ENCODE data around the gene CUL3. TPM values are rescaled to one million over a fixed set of nuclear protein-coding genes. Genes with fewer than 3 reads are reported as not detected.
A peak's percentile ranks its signal among the peaks of the same experiment; 100 is the strongest.
"Not testable (repeated sequence)": the region's sequence is repeated elsewhere in the genome, so short reads cannot be mapped to it uniquely, and the experiment has no call there.

The CUL3 gene
- polyA plus RNA-seq, 3 donors: 12.3 to 28.7 (median 12.9) TPM

- TF ChIP-seq CTCF (IDR thresholded peaks at IDR 0.05): no peak
- Histone ChIP-seq H3K27ac (ENCODE audit: low read depth in 1 of 2, low read length in 2 of 2) (peak overlapping the region in 1 of 2 donors; percentile 60), H3K36me3 (replicated peaks in 1 of 2; ENCODE audit: control insufficient read depth in 1 of 2, insufficient read depth in 2 of 2, low read length in 2 of 2) (peaks cover 0 to 8% of the 10 kb centered on the region in 2 donors), H3K4me1 (ENCODE audit: control insufficient read depth in 1 of 2, insufficient read depth in 2 of 2, low read length in 2 of 2) (peaks cover 21 to 46% of the 10 kb centered on the region in 2 donors), H3K9ac (ENCODE audit: insufficient read depth, low read length, poor library complexity, severe bottlenecking) (no peak overlapping the region), H3K79me2 (ENCODE audit: insufficient read depth, low read length) (peaks cover 100% of the 10 kb centered on the region), H3K27me3 (ENCODE audit: control insufficient read depth in 2 of 2, insufficient read depth in 2 of 2, low read length in 2 of 2) (no peaks in the 10 kb centered on the region), H3K9me3 (replicated peaks in 1 of 2; ENCODE audit: control insufficient read depth in 1 of 2, insufficient read depth in 1 of 2, low read length in 2 of 2) (no peaks in the 10 kb centered on the region), H2AFZ (ENCODE audit: insufficient read depth, low read depth, low read length, poor library complexity, severe bottlenecking) (no peak overlapping the region), H3K4me3 (replicated peaks in 1 of 3; ENCODE audit: low read depth in 2 of 3, low read length in 3 of 3) (peak overlapping the region in 2 of 3 experiments; percentile 16 to 20), H3K4me2 (replicated peaks; ENCODE audit: extremely low read depth, low read length, poor library complexity, severe bottlenecking) (peak overlapping the region; percentile 31), H4K20me1 (ENCODE audit: insufficient read depth, low read length) (peaks cover 99% of the 10 kb centered on the region)
- H3K27ac Mint-ChIP-seq: peak overlapping the region; percentile 42 to 82 (median 55)
- H3K27me3 Mint-ChIP-seq (ENCODE audit: low read depth in 3 of 3): no peaks in the 10 kb centered on the region
- peaks cover 8 to 20% of the 10 kb centered on the region in 2 donors for H3K36me3 Mint-ChIP-seq
- H3K9me3 Mint-ChIP-seq: no peaks in the 10 kb centered on the region
- H3K4me3 Mint-ChIP-seq: peak overlapping the region in 1 of 2 donors; percentile 18
- WGBS (ENCODE audit: insufficient coverage): 72% methylated on average over 2 of the region's 6 CpGs
- intact Hi-C loops (cut with micrococcal nuclease): no loop called here
- peak; percentile 5 to 21 (median 8) for DNase-seq
- H3K4me1 Mint-ChIP-seq: peaks cover 58% of the 10 kb centered on the region
Observed at GRCh38 chr2:224523626-224524577, 61.3 kb downstream of the CUL3 start.

- intact Hi-C loops (cut with micrococcal nuclease): not testable (repeated sequence)
- WGBS (ENCODE audit: insufficient coverage): 100% methylated on average over 1 of the region's 10 CpGs
Observed at GRCh38 chr2:224522483-224522882, 62.7 kb downstream of the CUL3 start.

More at GRCh38 chr2:224522483-224522882, 62.7 kb downstream of the CUL3 start:
- peak overlapping the region in 2 of 7 donors; percentile 37 to 56 for H3K27ac Mint-ChIP-seq
- not testable (repeated sequence) for H3K9me3 Mint-ChIP-seq; H3K36me3 ChIP-seq (replicated peaks in 1 of 2; ENCODE audit: control insufficient read depth in 1 of 2, insufficient read depth in 2 of 2, low read length in 2 of 2); H3K9me3 ChIP-seq (replicated peaks in 1 of 2; ENCODE audit: control insufficient read depth in 1 of 2, insufficient read depth in 1 of 2, low read length in 2 of 2); H2AFZ ChIP-seq (ENCODE audit: insufficient read depth, low read depth, low read length, poor library complexity, severe bottlenecking); H3K4me3 ChIP-seq (replicated peaks in 1 of 3; ENCODE audit: low read depth in 2 of 3, low read length in 3 of 3); DNase-seq; H3K27ac ChIP-seq (ENCODE audit: low read depth in 1 of 2, low read length in 2 of 2); H3K4me3 Mint-ChIP-seq; H3K4me2 ChIP-seq (replicated peaks; ENCODE audit: extremely low read depth, low read length, poor library complexity, severe bottlenecking); H3K9ac ChIP-seq (ENCODE audit: insufficient read depth, low read length, poor library complexity, severe bottlenecking); H3K27me3 ChIP-seq (ENCODE audit: control insufficient read depth in 2 of 2, insufficient read depth in 2 of 2, low read length in 2 of 2); H3K27me3 Mint-ChIP-seq (ENCODE audit: low read depth in 3 of 3)
- H3K4me1 Mint-ChIP-seq: peaks cover 69% of the 10 kb centered on the region
- peaks cover 8 to 11% of the 10 kb centered on the region in 2 donors for H3K36me3 Mint-ChIP-seq
- Histone ChIP-seq H4K20me1 (ENCODE audit: insufficient read depth, low read length) (peaks cover 99% of the 10 kb centered on the region), H3K4me1 (ENCODE audit: control insufficient read depth in 1 of 2, insufficient read depth in 2 of 2, low read length in 2 of 2) (peaks cover 28 to 60% of the 10 kb centered on the region in 2 donors), H3K79me2 (ENCODE audit: insufficient read depth, low read length) (peaks cover 100% of the 10 kb centered on the region)
